Keratinocyte (primary cell): Measurements from ENCODE around the gene WWC1.

Experiments used
- CTCF ChIP-seq, 3 experiments: IDR thresholded peaks in 1 of 3; conservative IDR thresholded peaks in 1 of 3; optimal IDR thresholded peaks in 1 of 3; 2 replicates in 2 of 3; 3 replicates in 1 of 3; pipeline versions ENCODE3 to v1.5.1; 2011; ENCODE audit warnings: low read length in 3 of 3, mild to moderate bottlenecking in 3 of 3, moderate library complexity in 2 of 3, control low read depth in 1 of 3, inconsistent platforms in 1 of 3; ENCODE audit not compliant: insufficient read depth in 2 of 3; ENCODE audit errors: extremely low read depth in 1 of 3
- EZH2 ChIP-seq: IDR thresholded peaks from one replicate; pipeline ENCODE4 v1.6.1; 2012; ENCODE audit warnings: inconsistent platforms, mild to moderate bottlenecking, low read length, moderate library complexity

DNA sequence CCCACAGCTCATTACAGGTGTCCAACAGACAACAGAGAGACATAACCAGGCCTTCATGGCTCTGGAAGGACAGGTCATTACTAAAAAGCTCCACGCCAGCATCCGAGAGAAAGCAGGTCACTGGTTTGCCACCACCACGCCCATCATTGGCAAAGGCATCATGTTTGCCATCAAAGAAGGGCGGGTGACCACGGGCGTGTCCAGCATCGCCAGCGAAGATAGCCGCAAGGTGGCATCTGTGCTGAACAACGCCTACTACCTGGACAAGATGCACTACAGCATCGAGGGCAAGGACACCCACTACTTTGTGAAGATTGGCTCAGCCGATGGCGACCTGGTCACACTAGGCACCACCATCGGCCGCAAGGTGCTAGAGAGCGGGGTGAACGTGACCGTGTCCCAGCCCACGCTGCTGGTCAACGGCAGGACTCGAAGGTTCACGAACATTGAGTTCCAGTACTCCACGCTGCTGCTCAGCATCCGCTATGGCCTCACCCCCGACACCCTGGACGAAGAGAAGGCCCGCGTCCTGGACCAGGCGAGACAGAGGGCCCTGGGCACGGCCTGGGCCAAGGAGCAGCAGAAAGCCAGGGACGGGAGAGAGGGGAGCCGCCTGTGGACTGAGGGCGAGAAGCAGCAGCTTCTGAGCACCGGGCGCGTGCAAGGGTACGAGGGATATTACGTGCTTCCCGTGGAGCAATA, 29.3 kb upstream of the WWC1 start:
- TF ChIP-seq CTCF (optimal IDR thresholded peaks at IDR 0.05 in 1 of 3, IDR thresholded peaks at IDR 0.05 in 1 of 3, conservative IDR thresholded peaks at IDR 0.05 in 1 of 3; ENCODE audit: extremely low read depth in 1 of 3, insufficient read depth in 2 of 3, low read length in 3 of 3) (no peak), EZH2 (no peak)
